ENCODE results near the gene KRT9. TPM values are rescaled to one million over a fixed set of nuclear protein-coding genes. Genes with fewer than 3 reads are reported as not detected.
"Not testable (repeated sequence)": the region's sequence is repeated elsewhere in the genome, so short reads cannot be mapped to it uniquely, and the experiment has no call there.

KRT9 gene
- total RNA-seq, 4 donors from 2014 or later: not detected

GRCh38 chr17:41545829-41546410 lies 25.9 kb downstream of the KRT9 start:
- no peak for ATAC-seq (ENCODE audit: low FRiP score)
- TF ChIP-seq, protein P1, sequence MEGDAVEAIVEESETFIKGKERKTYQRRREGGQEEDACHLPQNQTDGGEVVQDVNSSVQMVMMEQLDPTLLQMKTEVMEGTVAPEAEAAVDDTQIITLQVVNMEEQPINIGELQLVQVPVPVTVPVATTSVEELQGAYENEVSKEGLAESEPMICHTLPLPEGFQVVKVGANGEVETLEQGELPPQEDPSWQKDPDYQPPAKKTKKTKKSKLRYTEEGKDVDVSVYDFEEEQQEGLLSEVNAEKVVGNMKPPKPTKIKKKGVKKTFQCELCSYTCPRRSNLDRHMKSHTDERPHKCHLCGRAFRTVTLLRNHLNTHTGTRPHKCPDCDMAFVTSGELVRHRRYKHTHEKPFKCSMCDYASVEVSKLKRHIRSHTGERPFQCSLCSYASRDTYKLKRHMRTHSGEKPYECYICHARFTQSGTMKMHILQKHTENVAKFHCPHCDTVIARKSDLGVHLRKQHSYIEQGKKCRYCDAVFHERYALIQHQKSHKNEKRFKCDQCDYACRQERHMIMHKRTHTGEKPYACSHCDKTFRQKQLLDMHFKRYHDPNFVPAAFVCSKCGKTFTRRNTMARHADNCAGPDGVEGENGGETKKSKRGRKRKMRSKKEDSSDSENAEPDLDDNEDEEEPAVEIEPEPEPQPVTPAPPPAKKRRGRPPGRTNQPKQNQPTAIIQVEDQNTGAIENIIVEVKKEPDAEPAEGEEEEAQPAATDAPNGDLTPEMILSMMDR (IDR thresholded peaks at IDR 0.05): no peak
- no peak for DNase-seq (ENCODE audit: low spot score)

DNA sequence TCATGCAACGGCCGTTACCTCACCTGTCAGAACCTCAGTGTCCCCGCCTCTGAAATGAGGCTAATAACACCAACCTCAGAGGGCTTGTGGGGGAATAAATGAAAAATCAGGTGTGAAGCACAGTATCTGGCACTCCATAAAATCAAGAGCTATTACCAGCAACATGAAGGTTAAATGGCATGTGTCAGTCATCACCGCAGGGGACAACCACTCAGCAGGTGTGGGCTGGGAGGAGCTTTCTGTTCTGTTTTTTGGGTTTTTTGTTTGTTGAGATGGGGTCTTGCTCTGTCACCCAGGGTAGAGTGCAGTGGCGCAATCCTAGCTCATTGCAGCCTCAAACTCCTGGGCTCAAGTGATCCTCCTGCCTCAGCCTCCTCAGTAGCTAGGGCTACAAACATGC lies 26.9 kb downstream of the KRT9 start:
- no peak for ATAC-seq (ENCODE audit: low FRiP score)
- no peak for DNase-seq (ENCODE audit: low spot score)
- TF ChIP-seq, protein P1 (IDR thresholded peaks at IDR 0.05): no peak

- DNase-seq (ENCODE audit: low spot score) (no peak), ATAC-seq (ENCODE audit: low FRiP score) (no peak)
- TF ChIP-seq, protein P1 (IDR thresholded peaks at IDR 0.05): no peak
Measured at GRCh38 chr17:41544491-41544892, 27.4 kb downstream of the KRT9 start.

GRCh38 chr17:41542786-41543185 lies 29.1 kb downstream of the KRT9 start:
- not testable (repeated sequence) for ATAC-seq (ENCODE audit: low FRiP score); DNase-seq (ENCODE audit: low spot score)

- ATAC-seq (ENCODE audit: low FRiP score) (no peak), DNase-seq (ENCODE audit: low spot score) (no peak)
- TF ChIP-seq, protein P1 (IDR thresholded peaks at IDR 0.05): no peak
Measured at GRCh38 chr17:41542357-41542756, 29.5 kb downstream of the KRT9 start.

DNA sequence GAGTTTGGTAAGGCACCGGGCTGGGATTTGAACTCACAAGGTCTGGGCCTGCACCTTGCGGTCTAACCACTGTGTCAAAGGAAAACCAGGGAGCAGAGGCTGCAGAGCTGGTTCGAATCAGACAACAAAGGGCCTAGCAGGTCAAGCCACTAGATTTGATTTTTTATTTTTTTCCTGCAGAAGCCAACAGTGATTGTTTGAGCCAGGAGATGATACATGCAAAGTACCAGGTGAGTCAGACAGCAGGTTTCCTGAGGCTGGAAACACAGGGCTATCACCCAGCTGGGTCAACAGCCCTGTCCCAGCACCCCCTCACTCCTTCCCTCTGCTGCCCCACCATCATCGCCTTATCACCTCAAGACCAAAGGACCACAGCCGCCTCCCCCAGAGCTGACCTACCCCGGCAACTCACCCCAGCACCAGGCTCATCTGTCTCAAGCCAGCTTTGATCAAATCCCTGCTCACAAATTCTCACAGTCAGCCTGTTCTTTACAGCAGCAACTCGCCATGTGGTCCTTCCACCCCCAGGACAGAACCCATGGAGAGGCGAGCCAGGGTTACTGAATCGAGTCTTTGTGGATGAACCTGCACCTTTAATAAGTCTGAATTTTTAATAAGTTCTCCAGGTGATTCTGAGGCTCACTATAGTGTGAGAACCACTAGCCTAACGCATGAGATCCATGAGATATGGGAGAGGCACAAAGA lies 30.8 kb downstream of the KRT9 start:
- DNase-seq (ENCODE audit: low spot score) (no peak), ATAC-seq (ENCODE audit: low FRiP score) (no peak)
- TF ChIP-seq, protein P1 (IDR thresholded peaks at IDR 0.05): no peak

GRCh38 chr17:41539979-41540701 lies 31.7 kb downstream of the KRT9 start:
- DNase-seq (ENCODE audit: low spot score): no peak

More at GRCh38 chr17:41539979-41540701, 31.7 kb downstream of the KRT9 start:
- no peak for ATAC-seq (ENCODE audit: low FRiP score)
- TF ChIP-seq, protein P1 (IDR thresholded peaks at IDR 0.05): no peak
